Measurements from ENCODE around the gene FGGY. TPM values are rescaled to one million over a fixed set of nuclear protein-coding genes. Genes with fewer than 3 reads are reported as not detected.
"Not testable (repeated sequence)": the region's sequence is repeated elsewhere in the genome, so short reads cannot be mapped to it uniquely, and the experiment has no call there.

FGGY gene
- polyA plus RNA-seq, 6 donors from 2014 or later, result 6.1 to 12.0 (median 7.3) TPM

DNA sequence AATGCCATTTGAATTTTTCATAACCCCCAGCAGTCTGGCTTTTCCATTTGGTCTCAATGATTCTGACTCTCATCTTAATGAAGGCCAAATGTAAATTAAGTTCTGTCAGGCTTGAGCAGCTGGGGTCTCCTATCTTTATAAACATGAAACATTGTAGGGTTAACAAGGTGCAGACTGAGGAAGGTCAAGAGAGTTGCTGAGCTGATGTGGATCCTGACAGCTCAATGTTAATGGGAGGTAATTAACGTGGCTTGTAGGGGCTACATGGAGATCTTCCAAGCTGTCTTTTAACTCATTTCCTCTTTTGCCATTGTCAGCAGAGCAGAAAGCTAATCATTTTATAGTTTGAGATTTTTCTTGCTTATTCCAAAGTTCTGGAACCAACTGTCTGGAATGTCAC is 55.2 kb downstream of the FGGY start:
- Mint-ChIP-seq H3K36me3 (peaks cover 0 to 8% of the 10 kb centered on the region in 2 donors), H3K27ac (peak overlapping the region in 2 of 6 donors; percentile 25 to 81), H3K4me3 (no peak overlapping the region), H3K27me3 (no peaks in the 10 kb centered on the region), H3K4me1 (peaks cover 7 to 12% (median 10%) of the 10 kb centered on the region in 3 donors), H3K9me3 (no peaks in the 10 kb centered on the region)
- no peak for ATAC-seq (ENCODE audit: low read depth in 2 of 2)
- DNase-seq, result no peak

DNA sequence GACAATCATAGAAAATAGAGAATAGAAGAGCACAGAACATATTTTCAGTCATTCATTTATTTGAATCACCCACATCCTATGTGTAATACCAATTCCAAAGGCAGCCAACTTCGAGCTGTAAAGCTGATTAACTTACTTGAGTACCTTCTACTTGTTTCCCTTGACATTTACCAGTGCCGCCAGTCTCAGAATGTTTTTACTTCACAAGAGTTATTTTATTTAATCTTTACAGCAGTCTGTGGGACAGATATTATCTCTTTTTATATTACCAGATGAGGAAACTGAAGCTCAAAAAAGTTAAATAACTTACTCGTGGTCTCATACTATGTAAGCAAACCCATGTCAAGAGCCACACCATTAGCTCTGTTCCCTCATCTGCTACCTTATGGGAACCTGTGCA is 56.6 kb downstream of the FGGY start:
- no peak for DNase-seq
- H3K4me1 Mint-ChIP-seq, result peaks cover 7 to 12% (median 10%) of the 10 kb centered on the region in 3 donors
- H3K9me3 Mint-ChIP-seq, result no peaks in the 10 kb centered on the region
- H3K36me3 Mint-ChIP-seq, result peaks cover 0 to 13% of the 10 kb centered on the region in 2 donors
- ATAC-seq (ENCODE audit: low read depth in 2 of 2), result no peak
- no peak overlapping the region for H3K27ac Mint-ChIP-seq
- H3K4me3 Mint-ChIP-seq, result no peak overlapping the region
- H3K27me3 Mint-ChIP-seq, result no peaks in the 10 kb centered on the region

DNA sequence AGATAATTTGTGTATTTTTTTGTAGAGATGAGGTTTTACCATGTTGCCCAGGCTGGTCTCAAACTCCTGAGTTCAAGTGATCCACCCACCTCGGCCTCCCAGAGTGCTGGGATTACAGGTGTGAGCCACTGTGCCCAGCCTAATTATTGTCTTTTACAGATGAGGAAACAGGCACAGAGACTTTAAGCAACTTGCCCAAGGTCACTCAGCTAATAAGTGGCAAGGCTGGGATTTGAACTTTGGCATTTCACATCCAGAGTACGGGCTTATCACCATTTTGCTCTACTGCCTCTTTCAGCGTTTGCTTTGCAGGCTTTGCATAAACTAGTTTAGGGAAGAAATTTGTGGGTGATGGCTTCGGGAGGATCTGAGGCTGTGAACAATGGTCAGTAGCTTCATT is 57.3 kb downstream of the FGGY start:
- not testable (repeated sequence) for H3K27me3 Mint-ChIP-seq; ATAC-seq (ENCODE audit: low read depth in 2 of 2); H3K36me3 Mint-ChIP-seq; DNase-seq; H3K4me3 Mint-ChIP-seq; H3K9me3 Mint-ChIP-seq
- Mint-ChIP-seq H3K4me1 (peaks cover 7 to 12% (median 10%) of the 10 kb centered on the region in 3 donors), H3K27ac (peak overlapping the region in 2 of 6 donors; percentile 40 to 60)

DNA sequence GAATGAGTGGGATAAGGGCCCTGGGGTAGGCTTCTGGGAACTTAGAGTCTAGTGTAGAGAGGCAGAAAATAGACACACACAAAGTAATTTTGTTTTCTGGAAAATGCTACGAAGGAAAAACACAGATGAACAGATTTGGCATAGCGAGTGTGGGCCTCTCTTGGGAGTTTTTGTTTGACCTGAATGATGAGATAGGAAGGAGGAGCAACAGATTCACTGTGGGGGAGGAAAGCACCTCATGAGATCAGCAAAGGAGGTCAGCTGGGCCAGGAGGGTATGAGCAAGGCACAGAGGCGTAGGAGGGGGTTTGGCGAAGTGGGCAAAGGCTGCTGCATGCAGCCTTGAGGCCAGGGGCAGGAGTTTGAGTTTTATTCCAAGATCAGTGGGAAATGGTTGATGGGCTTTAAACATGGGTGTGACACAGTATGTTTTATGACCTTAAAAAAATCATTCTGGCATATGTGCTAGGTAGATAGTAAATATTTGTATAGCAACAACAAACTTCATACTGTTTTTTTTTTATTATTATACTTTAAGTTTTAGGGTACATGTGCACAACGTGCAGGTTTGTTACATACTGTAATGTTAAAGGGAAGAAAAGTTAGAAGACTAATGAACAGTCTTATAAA is 57.9 kb downstream of the FGGY start:
- Mint-ChIP-seq H3K4me1 (peaks cover 7 to 12% (median 10%) of the 10 kb centered on the region in 3 donors), H3K9me3 (no peaks in the 10 kb centered on the region), H3K27me3 (no peaks in the 10 kb centered on the region), H3K36me3 (peaks cover 0 to 10% of the 10 kb centered on the region in 2 donors), H3K27ac (no peak overlapping the region), H3K4me3 (no peak overlapping the region)
- DNase-seq, result no peak
- no peak for ATAC-seq (ENCODE audit: low read depth in 2 of 2)

DNA sequence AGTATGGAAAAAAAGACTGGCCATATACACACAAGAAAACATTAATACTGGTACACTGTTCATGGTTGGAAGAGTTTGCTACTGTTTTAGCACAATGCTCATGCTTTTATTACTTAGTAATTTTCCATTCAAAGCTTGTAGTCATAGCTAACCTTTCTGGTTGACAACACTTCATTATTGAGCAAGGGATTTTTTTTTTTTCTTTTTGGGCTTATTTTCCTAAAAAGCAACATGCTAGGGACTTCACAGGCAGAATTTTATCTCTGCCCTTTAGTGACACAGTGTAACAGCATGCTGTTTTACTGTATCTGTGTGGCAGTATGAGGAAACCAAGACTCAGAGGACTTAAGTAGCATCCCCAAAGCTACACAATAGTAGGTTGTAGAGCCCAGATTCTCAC is 58.5 kb downstream of the FGGY start:
- DNase-seq (no peak), ATAC-seq (ENCODE audit: low read depth in 2 of 2) (no peak)
- Mint-ChIP-seq H3K27ac (no peak overlapping the region), H3K4me1 (peaks cover 7 to 12% (median 10%) of the 10 kb centered on the region in 3 donors), H3K27me3 (no peaks in the 10 kb centered on the region), H3K4me3 (no peak overlapping the region), H3K36me3 (peaks cover 0 to 10% of the 10 kb centered on the region in 2 donors), H3K9me3 (no peaks in the 10 kb centered on the region)

DNA sequence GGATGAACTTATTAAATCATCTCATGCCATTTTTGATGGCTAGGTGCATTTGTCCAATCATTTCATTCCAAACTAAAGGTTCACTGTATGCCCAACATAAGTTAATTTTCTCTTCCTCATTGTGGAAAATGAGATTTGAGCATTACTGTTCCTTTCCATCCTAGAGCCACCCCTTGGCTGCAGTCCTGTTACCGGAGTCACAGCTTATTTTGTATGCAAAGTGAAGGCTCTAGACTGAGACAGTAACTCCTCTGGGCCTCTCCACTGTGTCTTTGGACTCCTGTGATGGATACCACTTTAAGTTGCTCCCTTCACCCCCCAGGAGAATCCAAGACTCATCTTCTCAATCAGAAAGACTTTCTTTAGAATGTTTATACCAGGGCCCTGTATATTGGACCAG is 59.7 kb downstream of the FGGY start:
- peaks cover 4 to 13% of the 10 kb centered on the region in 2 donors for H3K36me3 Mint-ChIP-seq
- H3K27me3 Mint-ChIP-seq, result no peaks in the 10 kb centered on the region
- H3K4me1 Mint-ChIP-seq, result peaks cover 7 to 12% (median 10%) of the 10 kb centered on the region in 3 donors
- no peak overlapping the region for H3K27ac Mint-ChIP-seq
- no peak for ATAC-seq (ENCODE audit: low read depth in 2 of 2)
- no peak overlapping the region for H3K4me3 Mint-ChIP-seq
- no peak for DNase-seq
- H3K9me3 Mint-ChIP-seq, result no peaks in the 10 kb centered on the region

DNA sequence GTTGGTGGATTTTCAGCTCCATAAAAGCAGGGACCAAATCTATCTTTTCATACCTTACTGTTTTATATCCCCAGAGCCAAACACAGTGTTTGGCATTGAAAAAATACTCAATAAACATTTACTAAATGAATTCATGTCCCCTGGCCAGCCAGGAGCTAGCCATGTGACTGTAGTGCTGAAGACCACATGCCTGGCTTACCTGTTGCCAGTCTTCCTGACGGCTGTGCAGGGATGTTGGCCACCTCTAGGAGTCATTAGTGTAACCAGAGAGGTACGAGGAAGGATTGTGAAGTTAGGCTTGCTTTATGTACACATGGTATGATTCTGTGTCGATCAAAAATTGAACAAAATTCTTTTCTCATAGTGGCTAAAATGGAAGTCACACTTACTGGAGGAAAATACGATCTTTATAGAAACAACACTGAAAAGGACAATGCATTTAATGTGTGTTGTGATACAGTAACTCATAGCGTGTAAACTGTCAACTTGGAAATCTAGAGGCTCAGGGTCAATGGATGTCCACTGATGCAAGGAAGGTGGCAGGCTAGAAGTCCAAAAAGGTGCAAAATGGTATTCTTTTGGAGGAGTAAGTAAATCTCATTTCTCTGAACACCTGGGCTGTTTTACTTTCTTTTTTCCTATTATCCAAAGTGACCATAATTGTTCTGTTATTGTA is 60.9 kb downstream of the FGGY start:
- Mint-ChIP-seq H3K9me3 (no peaks in the 10 kb centered on the region), H3K4me1 (peaks cover 3 to 12% (median 5%) of the 10 kb centered on the region in 3 donors), H3K27ac (no peak overlapping the region), H3K27me3 (no peaks in the 10 kb centered on the region), H3K4me3 (no peak overlapping the region), H3K36me3 (peaks cover 16 to 21% of the 10 kb centered on the region in 2 donors)
- no peak for DNase-seq
- ATAC-seq (ENCODE audit: low read depth in 2 of 2), result no peak

DNA sequence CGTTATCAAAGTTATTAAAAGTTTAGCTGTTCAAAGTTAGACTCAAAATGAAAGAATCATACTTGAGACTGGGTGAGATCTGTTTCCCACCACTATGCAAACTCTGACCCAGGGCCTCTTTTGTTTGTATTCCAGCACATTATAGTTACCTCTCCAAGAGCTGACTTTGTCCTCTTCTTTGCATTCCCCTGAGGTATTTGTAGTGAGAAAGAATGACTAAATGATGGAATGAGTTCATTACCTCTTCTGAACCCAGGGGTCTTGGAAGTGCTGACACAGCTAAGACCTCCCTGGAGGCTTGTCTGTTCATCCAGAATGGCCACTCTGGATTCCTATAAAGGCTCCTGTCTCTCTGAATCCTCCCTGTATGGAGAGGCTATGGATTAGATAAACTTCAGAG is 62.4 kb downstream of the FGGY start:
- H3K36me3 Mint-ChIP-seq, result peaks cover 21 to 31% of the 10 kb centered on the region in 2 donors
- H3K27me3 Mint-ChIP-seq, result no peaks in the 10 kb centered on the region
- ATAC-seq (ENCODE audit: low read depth in 2 of 2) (no peak), DNase-seq (no peak)
- H3K27ac Mint-ChIP-seq, result no peak overlapping the region
- no peak overlapping the region for H3K4me3 Mint-ChIP-seq
- no peaks in the 10 kb centered on the region for H3K9me3 Mint-ChIP-seq
- peaks cover 0 to 12% (median 5%) of the 10 kb centered on the region in 3 donors for H3K4me1 Mint-ChIP-seq

DNA sequence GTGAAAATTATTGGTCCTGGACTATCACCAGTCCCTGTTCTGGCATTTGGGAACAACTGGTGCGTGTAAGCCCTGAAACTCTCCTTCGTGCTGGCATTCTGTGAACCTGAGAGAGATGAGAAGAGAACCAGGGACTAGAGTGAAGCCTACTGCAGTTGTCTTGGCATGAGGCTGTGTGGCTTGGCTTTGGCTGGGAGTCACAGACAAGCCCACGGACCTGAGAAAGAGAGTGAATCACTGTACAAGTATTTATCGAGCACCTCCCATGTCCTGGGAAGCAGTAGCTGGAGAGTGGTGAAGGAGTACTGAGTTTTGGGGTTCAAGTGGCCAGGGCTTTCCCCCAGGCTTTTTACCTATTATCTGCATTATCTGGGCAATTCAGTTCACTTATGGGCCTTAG is 63.3 kb downstream of the FGGY start:
- Mint-ChIP-seq H3K36me3 (peaks cover 30 to 37% of the 10 kb centered on the region in 2 donors), H3K4me1 (peaks cover 0 to 6% (median 0%) of the 10 kb centered on the region in 3 donors), H3K27me3 (no peaks in the 10 kb centered on the region), H3K4me3 (no peak overlapping the region), H3K9me3 (peaks cover 0 to 5% (median 0%) of the 10 kb centered on the region in 7 donors), H3K27ac (no peak overlapping the region)
- ATAC-seq (ENCODE audit: low read depth in 2 of 2) (no peak), DNase-seq (no peak)

DNA sequence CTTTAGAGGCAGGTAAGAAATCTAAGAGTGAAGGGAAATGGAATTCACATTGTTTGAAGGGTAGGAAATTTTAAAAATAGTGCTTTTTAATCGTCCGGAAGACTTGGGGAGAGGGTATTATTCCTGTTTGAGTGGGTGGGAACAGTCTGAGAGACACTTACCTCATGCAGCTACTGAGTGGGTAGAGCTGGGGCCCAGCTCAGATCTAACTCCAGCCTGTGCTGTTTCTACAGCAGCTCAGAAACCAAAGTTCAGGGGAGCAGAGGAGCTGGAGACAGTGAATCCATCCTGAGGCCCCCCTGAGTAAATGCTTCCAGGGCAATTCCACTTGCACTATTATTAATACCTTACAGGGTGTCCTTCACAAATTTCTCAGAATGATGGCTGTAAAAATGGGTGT is 63.8 kb downstream of the FGGY start:
- peaks cover 0 to 5% (median 0%) of the 10 kb centered on the region in 7 donors for H3K9me3 Mint-ChIP-seq
- H3K27me3 Mint-ChIP-seq, result no peaks in the 10 kb centered on the region
- ATAC-seq (ENCODE audit: low read depth in 2 of 2), result no peak
- DNase-seq, result no peak
- no peak overlapping the region for H3K4me3 Mint-ChIP-seq
- no peak overlapping the region for H3K27ac Mint-ChIP-seq
- peaks cover 0 to 6% (median 0%) of the 10 kb centered on the region in 3 donors for H3K4me1 Mint-ChIP-seq
- peaks cover 32 to 37% of the 10 kb centered on the region in 2 donors for H3K36me3 Mint-ChIP-seq

DNA sequence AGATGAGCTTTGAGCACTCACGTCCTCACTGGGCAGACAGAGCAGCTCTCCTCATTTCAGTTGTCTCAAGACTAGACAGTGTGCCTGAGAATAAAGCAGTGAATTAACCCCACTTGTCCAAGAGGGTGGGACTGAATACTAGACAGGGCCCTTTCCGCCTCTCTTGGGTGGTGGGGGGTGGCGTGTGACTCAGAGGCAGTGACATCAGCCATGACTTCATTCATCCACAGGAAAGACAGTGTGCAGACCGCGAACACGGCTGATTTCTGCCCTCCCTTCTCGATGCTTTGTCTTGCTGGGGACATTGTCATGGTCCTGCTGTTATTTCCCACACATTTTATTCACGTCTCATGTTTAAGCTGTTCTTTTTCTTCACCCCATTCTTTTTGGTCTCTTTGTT is 64.9 kb downstream of the FGGY start:
- Mint-ChIP-seq H3K9me3 (peaks cover 0 to 5% (median 0%) of the 10 kb centered on the region in 7 donors), H3K27ac (no peak overlapping the region), H3K36me3 (peaks cover 32 to 42% of the 10 kb centered on the region in 2 donors), H3K27me3 (no peaks in the 10 kb centered on the region), H3K4me3 (no peak overlapping the region), H3K4me1 (peaks cover 0 to 6% (median 0%) of the 10 kb centered on the region in 3 donors)
- no peak for ATAC-seq (ENCODE audit: low read depth in 2 of 2)
- no peak for DNase-seq

DNA sequence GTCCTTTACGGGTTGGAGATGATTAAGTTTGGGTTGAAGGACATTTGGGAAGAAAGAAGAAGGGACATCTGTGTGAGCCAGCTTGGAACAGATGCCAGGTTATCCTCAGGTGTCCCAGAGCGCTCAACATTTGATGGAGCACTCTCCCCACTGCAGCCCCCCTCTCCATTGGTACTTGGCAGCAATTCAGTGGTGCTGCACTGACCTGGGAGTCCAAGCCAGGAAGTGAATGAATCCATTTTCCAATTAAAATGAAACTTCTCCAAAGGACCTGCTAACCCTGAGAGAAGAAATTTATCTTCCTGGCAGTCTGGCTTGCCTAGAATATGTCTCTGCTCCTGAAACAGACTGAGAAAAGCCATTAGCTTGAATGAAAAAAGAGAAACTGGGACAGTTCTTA is 67.1 kb downstream of the FGGY start:
- DNase-seq (no peak), ATAC-seq (ENCODE audit: low read depth in 2 of 2) (no peak)
- Mint-ChIP-seq H3K4me1 (peaks cover 0 to 6% (median 0%) of the 10 kb centered on the region in 3 donors), H3K36me3 (peaks cover 40 to 46% of the 10 kb centered on the region in 2 donors), H3K27me3 (no peaks in the 10 kb centered on the region), H3K4me3 (no peak overlapping the region), H3K27ac (no peak overlapping the region), H3K9me3 (peaks cover 0 to 5% (median 0%) of the 10 kb centered on the region in 7 donors)

DNA sequence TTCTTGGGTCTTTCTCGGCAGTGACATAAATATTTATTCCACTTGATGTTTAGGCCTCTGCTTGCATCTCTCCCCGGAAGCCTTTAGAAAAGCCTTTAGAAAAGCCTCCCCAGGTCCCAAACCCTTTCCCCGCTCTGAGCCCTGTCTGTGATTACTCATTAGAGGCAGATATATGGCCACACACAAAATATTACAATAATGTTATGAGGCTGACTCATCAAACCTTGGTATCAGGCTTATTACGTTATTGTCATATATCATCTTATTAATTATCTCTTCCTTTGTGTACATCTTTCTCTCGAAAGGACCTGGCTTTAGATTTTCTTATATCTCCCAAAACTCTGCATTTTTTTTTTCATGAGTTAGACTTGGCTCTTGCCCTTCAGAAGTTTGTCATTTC is 69.5 kb downstream of the FGGY start:
- peaks cover 45% of the 10 kb centered on the region in 2 donors for H3K36me3 Mint-ChIP-seq
- peaks cover 0 to 6% (median 0%) of the 10 kb centered on the region in 3 donors for H3K4me1 Mint-ChIP-seq
- peaks cover 0 to 9% (median 0%) of the 10 kb centered on the region in 7 donors for H3K9me3 Mint-ChIP-seq
- no peak overlapping the region for H3K27ac Mint-ChIP-seq
- ATAC-seq (ENCODE audit: low read depth in 2 of 2), result no peak
- no peaks in the 10 kb centered on the region for H3K27me3 Mint-ChIP-seq
- no peak overlapping the region for H3K4me3 Mint-ChIP-seq
- no peak for DNase-seq
